ENCODE measurements around the gene CNKSR1. TPM values are rescaled to one million over a fixed set of nuclear protein-coding genes. Genes with fewer than 3 reads are reported as not detected.

CNKSR1 gene
- total and polyA plus RNA-seq, 8 donors: 15.8 to 32.9 (median 22.5) TPM

GRCh38 chr1:26169198-26169554 is 8.1 kb upstream of the CNKSR1 start:
- Histone ChIP-seq H3K27me3 (peaks cover 0 to 16% of the 10 kb centered on the region in 2 donors), H3K9me3 (no peaks in the 10 kb centered on the region), H3K36me3 (peaks cover 0 to 4% of the 10 kb centered on the region in 2 donors), H3K4me3 (peak overlapping the region; percentile 71 to 81), H3K27ac (peak overlapping the region in 1 of 2 donors; percentile 80), H3K4me1 (peaks cover 5 to 27% of the 10 kb centered on the region in 2 donors)
- ATAC-seq (no peak), DNase-seq (peak in 1 of 4 donors; percentile 11)
- no peak for TF ChIP-seq CTCF (IDR thresholded peaks at IDR 0.05)
- intact Hi-C loops (cut with DNase I): loop anchor here in 1 of 2 donors (10.0 kb wide), 1 partner anchor 134 kb away; no protein-coding TSS in a partner anchor

DNA sequence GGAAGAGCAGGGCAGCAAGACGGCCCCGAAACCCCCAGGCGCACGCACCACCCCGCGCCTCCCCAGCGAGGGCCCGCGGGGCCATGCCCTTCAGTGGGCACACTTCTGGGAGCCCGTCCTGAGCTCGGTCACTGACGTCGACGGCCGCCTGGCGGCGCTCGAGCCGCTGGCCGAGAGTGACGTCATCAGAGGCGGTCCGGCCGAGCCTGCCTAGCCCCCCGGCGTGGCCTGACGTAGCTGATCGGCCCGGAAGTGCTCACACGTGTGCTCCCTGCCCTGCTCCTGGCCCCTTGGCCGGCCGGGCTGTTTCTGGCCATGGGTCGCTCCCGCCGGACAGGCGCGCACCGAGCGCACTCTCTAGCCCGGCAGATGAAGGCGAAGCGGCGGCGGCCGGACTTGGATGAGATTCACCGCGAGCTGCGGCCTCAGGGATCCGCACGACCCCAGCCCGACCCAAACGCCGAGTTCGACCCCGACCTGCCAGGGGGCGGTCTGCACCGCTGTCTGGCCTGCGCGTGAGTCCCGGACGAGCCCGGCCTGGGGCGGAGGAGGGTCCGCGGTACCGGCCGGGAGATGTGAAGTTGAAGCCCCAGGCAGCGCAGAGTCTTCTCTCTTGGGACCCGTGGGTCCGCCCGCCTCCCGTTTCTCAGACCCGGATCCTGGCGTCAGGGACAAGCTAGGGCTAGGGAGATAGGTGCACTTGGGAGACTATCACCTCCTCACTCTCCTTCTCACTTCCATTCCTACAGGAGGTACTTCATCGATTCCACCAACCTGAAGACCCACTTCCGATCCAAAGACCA is 7.4 kb upstream of the CNKSR1 start, which contains the start of gene ZNF593:
ZNF593 (plus strand) TSS at position 240 of the 803 bp plus-strand sequence; CDS start at position 316, 76 bp downstream.
- H3K4me1 ChIP-seq: peaks cover 5 to 21% of the 10 kb centered on the region in 2 donors
- peak; percentile 89 to 91 for TF ChIP-seq CTCF (IDR thresholded peaks at IDR 0.05)
- peaks cover 0 to 9% of the 10 kb centered on the region in 2 donors for H3K27me3 ChIP-seq
- peaks cover 0 to 4% of the 10 kb centered on the region in 2 donors for H3K36me3 ChIP-seq
- peak; percentile 79 to 98 (median 94) for DNase-seq
- intact Hi-C loops (cut with DNase I): loop anchor here in 1 of 2 donors (10.0 kb wide), 1 partner anchor 135 kb away; no protein-coding TSS in a partner anchor
- ATAC-seq: peak; percentile 97
- H3K4me3 ChIP-seq: peak within 1 kb of the TSS; percentile 71 to 81
- peak within 1 kb of the TSS; percentile 20 to 80 for H3K27ac ChIP-seq
- no peaks in the 10 kb centered on the region for H3K9me3 ChIP-seq

GRCh38 chr1:26170472-26170821 is 6.8 kb upstream of the CNKSR1 start:
- no peak for TF ChIP-seq CTCF (IDR thresholded peaks at IDR 0.05)
- Histone ChIP-seq H3K27me3 (peaks cover 0 to 3% of the 10 kb centered on the region in 2 donors), H3K4me3 (peak overlapping the region; percentile 71 to 81), H3K36me3 (peaks cover 0 to 4% of the 10 kb centered on the region in 2 donors), H3K9me3 (no peaks in the 10 kb centered on the region), H3K27ac (no peak overlapping the region), H3K4me1 (peaks cover 5 to 21% of the 10 kb centered on the region in 2 donors)
- DNase-seq (peak in 1 of 4 donors; percentile 36), ATAC-seq (peak; percentile 2)
- intact Hi-C loops (cut with DNase I): no loop called here

DNA sequence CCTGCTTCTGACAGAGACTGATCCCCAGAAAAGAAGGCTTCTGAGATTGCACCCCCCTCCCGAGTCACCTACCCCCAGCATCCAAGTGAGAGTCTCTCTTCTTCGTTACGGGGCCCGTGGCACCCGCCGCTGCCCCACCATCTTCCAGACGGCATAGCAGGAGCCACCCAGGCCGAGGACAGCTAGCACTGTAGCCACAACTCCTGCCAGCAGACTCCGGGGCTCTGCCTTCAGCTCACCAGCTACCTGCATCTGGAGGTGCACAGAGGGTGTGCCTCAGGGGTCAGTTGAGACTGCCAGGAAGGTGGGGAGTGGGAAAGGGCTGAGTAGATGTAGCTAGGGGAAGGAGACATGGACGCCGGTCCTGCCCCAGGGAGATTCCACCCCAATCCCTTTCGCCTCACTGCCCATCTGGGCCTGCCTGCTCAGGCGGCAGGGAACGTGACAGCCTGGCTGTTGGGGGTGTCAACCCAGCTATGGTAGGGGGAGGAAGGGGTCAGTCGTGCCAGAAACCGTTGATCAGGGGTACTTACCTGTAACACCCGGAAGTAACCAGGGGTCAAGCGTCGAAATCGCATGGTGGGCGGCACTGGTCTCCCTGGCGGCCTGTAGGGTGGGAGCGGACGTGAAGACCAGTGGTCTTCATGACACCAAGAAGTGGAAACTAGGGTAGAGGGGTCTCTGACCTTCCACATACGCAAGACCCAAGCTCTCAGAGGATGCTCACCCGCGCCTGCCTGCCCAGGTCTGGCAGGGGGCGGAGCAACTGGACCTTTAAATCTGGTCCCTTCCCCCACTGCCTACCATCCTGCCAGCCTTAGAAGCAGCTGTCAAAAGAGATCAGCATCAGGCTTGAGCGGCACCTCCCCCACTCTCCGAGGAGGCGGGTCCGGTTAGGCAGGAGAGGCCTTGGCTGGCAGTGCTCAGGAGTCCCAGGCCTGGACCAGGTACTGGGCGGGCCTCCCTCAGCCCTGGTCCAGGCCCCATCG is 5.9 kb upstream of the CNKSR1 start, which contains the start of gene ZNF593OS:
ZNF593OS (minus strand) TSS at position 749 of the 989 bp plus-strand sequence; CDS start at position 578, 171 bp downstream.
- H3K9me3 ChIP-seq: no peaks in the 10 kb centered on the region
- no peak for TF ChIP-seq CTCF (IDR thresholded peaks at IDR 0.05)
- peak within 1 kb of the TSS in 1 of 2 donors; percentile 81 for H3K4me3 ChIP-seq
- peak in 1 of 4 donors; percentile 59 for DNase-seq
- intact Hi-C loops (cut with DNase I): no loop called here
- no peaks in the 10 kb centered on the region for H3K27me3 ChIP-seq
- peaks cover 0 to 4% of the 10 kb centered on the region in 2 donors for H3K36me3 ChIP-seq
- ATAC-seq: no peak
- H3K27ac ChIP-seq: no peak within 1 kb of the TSS
- peaks cover 5 to 21% of the 10 kb centered on the region in 2 donors for H3K4me1 ChIP-seq

All from left lung (tissue), 10 donors.